Colon (tissue), 2 donors: ENCODE data around the gene SPARC.

Source experiments
- FAIRE-seq: peaks from 2 replicates; lab custom pipeline; 2012; peaks lifted over from hg19 to GRCh38; lab: Jason Lieb, UNC
- donor health status: control.
- donor health status: control.

Gene SPARC

DNA sequence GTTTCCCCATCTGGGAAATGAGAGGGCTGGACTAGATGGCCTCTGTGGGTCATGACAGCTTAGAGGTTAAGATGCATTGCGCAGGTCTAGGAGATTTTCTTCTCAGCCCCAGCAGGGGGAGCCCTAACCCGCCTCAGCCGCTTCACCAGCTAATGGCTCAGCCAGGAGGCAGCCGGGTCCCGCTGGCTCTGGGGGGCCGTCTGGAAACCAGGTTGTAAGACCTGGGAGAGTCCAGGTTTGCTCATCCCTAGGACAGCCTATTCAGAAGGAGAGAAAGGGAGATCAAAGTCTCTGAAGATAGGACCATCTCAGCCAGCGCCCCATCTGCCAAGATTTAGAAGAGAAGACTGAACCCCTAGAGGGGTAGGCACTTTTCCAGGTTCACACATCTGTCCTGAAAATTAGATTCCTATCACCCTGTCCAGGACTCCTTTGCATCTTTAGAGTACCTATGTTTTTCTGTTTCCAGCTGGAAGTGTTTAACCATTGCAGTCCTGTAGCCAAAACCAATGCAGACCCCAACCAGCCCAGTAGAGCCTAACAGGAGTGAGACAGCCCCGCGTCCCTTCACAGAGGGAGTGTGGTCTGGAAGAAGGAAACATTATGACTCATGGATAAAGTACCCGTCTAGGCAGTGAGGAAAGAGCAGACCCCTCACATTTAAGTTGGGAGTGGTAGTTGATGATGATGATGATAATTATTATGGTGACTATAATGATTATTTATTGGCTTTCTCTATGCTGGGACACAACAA lies 27.5 kb downstream of the SPARC start:
- FAIRE-seq: no peak

DNA sequence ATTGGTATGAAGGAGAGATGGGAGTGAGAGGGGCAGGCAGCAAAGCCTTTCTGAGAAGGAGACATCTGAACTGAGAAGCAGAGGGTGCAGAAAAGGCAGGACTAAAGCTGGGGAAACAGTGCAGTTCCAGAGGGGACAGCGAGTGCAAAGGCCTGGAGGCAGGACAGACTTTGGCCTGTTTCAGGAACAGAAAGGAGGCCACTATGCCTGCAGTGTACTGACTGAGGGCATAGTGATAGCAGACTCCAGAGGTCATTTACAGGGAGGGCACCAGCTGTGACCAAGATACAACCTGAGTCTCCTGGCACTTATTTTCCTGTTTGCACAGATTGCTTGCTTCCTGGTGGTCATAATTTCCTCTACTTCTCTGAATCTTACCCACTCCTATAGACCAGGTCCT lies 29.6 kb downstream of the SPARC start:
- no peak for FAIRE-seq

DNA sequence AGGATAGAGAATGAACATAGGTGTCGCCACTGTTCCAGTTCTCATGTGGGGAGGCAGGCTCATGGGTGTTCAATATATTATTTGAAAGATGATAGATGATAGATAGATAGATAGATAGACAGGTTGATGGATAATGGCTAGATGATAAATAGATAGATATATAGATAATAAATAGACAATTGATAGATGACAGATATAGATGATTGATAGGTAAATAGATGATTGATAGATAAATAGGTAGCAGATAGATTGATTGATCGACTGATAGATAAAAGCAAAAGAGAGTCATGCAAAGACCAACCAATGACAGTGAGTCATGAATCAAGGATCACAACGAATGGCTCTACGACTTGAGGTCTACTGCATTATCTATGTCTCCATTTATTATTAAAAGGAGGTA lies 30.4 kb downstream of the SPARC start:
- FAIRE-seq: no peak

DNA sequence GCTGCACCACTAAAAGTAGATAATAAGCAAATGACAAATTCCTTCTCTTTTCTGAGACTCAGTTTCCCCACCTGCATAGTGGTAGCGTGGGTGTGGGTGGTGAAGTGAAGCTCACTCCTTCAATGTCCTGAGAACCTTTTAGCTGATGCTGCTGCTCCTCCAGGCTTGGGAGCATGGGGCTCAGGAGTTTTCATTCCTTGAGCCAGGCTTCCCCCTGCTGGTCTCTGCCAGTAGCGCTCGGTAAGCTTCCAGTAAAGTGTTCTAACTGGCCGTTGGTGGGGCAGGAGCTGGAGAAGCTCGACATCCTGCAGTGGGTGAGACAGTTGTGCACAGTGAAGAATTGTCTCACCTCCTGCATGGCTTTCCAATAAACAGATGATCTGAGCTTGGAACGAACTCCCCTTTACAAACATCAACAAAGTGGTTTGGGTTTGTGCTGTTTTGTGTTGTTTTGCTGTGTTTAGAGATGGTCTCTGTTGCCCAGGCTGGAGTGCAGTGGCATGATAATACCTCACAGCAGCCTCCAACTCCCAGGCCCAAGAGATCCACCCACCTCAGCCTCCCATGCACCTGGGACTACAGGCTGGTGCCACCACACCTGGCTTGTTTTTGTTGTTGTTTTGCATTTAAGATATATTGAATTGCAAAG lies 34.6 kb downstream of the SPARC start:
- no peak for FAIRE-seq

DNA sequence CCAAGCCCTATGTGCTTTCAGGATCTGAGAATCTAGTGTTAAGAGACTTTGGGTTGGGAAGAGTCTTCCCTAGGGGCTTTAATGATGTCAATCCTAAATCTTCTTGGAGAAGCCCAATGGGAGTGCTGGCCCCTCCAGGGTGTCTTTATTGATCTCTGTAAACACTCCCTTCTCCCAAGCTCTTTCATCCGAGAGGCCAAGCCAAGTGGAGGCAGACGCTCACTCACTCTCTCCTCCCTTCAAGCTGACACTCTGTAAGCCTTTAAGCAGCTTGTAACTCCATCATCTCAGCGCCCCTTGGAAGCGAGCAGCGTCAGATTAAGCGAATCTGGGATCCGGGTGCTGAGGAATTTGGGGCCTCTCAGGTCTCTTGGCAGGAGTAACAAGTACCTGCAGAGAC lies 37.7 kb downstream of the SPARC start:
- no peak for FAIRE-seq

DNA sequence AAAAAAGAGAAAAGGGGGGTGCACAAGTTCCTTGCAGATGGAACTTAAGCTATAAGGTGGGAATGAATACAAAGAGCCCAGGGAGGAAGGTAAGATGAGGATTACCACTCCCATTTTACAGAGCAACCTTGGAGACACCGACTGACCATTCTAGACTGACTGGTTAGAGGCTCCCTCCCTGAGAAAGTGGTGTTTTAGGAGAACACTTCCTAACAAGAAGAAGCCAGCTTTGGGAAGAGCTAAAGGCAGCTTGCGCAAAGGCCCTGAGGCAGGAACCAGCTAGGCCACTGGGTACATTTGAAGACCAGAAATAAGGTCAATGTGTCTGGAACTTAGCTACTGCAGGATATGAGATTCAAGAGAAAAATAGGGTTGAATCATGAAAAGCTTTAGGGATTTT lies 38.6 kb downstream of the SPARC start:
- FAIRE-seq: no peak

DNA sequence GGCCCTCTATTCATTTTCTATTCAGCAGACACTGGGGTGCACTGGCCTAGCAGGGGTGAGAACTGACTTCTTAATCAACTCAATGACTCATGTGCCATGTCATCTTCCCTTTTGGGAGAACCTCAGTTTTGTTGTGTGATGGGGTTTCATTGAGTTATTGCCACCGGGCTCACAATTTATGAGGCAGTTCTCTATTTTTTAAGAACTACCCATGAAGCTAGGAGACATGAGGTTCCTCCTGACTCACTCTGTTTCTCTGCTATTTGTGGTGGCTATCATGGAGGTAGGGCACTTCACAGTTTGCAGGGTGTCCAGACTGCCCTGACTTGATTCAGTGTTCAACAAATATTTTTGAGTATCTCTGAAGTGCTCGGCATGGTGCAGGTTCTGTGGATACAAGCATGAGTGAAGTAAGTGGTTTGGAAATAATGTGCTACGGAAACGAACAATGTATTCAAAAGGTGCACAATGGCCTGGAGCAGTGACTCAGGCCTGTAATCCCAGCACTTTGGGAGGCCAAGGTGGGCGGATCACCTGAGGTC lies 39.3 kb downstream of the SPARC start:
- no peak for FAIRE-seq

DNA sequence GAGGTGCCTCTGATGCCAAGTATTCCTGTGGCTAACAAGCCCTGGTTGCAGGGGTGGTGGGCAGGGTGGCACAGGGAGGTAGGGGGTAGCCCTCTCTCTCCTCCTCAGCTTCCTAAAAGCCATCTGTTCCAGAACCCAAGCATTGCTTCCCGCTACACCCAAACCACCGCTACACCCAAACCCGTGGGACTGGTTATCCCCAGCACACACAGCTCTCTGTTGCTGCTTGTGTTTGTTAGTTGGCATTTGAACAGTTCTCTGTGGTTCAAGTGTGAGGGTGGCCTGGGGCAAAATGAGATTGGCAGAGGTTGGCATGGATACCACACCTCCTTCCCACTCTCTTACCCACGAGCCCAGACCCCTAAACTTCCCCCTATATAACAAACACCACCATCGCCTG lies 40.4 kb downstream of the SPARC start:
- no peak for FAIRE-seq

DNA sequence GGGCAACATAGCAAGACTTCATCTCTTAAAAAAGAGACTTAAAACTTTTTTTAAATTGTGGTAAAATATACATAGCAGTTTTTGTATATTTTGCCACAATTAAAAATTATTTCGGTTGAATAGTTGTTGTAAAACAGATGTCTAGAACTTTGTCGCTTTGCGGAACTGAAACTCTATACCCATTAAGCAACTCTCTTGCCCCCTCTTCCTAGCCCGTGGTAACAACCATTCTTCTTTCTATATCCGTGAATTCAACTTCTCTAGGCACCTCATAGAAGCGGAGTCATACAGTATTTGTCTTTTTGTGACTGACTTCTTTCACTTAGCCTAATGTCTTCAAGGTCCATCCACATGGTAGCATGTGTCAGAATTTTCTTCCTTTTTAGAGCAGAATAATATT lies 43.3 kb downstream of the SPARC start:
- FAIRE-seq: no peak

DNA sequence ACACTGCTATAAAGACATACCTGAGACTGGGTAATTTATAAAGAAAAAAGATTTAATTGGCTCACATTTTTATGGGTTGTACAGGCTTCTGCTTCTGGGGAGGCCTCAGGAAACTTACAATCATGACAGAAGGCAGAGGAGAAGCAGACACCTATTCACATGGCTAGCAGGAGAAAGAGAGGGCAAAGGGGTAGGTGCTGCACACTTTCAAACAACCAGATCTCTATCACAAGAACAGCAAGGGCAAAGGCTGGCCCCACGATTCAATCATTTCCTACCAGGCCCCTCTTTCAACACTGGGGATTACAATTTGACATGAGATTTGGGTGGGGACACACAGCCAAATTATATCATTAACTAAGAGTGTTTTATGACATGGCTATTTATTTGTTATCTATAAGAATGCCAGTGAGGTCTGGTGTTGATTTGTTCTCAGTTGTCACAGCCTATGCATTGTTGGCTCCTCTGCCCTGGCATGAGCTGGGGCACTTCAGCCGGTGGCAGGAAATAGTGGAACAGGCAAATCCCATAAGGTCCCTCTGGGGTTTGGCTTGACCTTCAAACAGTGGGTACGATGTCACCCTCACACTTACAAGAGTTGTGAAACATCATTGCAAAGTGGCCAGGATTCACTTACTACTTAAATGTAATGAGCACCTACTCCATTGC lies 44.1 kb downstream of the SPARC start:
- FAIRE-seq: no peak

DNA sequence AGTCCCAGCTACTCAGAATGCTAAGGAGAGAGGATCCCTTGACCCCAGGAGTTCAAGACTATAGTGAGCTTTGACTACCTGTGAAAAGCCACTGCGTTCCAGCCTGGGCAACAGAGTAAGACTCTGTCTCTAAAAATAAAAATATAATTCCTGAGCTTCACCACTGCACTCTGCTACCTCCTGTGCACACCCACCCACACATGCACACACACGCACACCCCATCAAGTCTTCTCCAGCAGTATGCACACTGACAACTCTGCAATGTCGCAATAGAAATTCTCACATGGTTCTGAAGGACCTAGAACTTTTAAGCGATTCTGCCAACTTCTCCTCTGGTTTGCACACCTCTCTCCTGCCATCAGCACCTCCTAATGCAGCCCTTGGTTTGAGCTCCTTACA lies 48.1 kb downstream of the SPARC start:
- no peak for FAIRE-seq

DNA sequence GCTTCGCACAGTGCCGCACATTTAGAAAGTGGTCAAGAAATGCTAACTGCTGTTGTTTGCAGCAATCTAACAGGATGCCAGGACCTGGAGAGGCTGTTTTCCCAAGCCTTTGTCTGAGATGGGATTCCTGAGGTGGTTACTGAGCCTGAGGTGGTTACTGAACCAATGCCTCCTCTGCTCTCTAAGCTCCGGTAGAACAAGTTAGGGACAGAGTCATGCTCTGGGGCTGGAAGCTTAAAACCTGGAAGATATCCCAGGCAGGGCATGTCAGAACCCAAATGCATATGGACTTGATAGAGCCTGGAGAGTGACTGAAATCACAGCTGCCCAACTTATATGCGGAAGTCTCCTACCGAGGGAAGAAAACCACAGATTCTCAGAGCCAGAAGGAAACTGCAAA lies 49.0 kb downstream of the SPARC start:
- no peak for FAIRE-seq

DNA sequence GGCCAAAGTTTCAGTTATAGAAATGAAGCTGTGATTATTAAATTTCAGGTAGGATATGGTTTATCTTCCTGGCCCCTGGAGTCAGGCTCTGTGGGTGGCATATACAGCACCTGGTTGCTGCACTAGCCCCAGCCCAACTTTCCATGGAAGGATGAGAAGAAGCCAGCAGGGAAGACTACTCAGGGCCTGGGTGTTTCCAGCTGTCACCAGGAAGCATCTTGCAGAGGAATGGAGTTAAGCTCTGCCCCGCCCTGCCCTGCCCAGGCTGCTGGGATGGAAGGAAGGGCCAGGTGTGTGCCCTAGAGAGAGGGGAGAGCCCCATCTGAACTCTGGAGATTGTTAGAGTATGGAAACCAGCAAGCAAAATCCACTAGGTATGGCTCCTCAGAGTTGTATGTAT lies 52.8 kb downstream of the SPARC start:
- no peak for FAIRE-seq

DNA sequence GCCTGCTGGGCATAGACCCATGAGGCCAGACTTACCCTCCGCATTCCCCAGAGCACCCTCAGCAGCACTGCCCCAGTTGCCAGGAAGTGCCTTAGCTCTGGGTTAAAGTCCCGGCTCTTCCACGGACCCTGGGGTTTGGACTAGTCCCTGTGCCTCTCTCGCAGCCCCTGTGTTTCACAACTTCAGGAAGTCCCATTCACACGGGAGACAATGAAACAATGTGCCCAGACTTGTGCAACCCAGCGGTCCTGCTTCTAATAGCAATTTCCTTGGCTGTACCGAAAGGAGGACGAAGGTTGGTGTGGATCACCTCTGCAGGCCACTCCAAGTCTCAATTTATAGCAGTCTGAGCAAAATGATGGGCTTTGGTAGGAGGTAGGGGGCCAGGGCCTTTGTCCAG lies 53.8 kb downstream of the SPARC start:
- FAIRE-seq: no peak

DNA sequence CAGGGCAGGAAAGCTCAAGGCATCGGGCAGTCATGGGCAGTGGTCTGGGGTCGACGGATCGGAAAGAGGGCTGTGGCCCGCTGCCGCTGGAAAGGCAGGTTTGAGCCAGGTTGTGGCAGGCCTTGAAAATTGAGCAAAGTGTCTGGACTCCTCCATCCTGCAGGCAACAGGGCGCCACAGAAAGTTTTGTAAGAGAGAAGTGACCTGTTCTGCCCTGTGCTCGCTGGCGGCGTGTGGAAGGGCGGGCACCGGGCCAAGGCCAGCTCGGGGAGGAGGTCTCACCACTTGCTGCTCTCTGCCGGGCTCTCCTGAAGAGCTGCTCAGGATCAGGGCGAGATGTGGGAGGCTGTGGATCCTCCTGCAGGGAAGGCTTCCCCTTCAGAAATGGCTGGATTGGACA lies 54.2 kb downstream of the SPARC start:
- FAIRE-seq: no peak

DNA sequence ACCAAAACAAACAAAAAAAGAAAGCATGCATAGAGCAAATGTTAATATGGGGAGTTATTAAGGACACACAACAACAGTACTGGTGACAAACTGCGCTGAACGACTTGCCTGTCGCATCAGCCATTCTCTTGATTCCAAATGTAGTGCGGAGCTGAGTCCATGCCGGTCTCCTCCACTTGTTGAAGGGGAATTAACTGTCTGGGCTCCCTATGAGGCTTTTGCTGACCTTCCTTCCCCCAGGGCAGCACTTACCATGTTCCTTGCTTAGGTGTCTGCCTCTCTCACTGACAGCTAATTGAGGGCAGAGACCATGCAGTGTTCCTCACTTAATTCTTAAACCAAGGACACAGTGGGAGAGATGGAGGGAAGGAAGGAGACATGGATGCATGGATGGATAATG lies 54.8 kb downstream of the SPARC start:
- FAIRE-seq: no peak

DNA sequence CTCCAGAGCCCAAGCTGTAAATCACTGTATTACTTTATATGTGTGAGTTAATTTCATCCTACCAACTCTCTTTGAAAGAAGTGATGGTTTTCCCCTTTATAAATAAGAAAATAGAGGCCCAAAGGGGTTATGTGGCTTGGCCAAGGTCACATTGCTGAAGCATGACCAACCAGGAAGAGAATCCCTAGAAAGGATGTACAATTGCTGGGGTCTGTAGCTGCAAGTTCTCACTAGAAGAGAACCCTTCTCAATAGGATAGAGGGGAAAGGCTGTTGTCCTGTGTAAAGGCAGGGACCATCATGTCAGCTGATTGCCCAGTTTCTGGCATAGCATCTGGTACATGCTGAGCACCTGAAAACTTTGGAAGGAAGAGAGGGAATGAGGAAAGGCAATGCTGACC lies 56.6 kb downstream of the SPARC start:
- no peak for FAIRE-seq

DNA sequence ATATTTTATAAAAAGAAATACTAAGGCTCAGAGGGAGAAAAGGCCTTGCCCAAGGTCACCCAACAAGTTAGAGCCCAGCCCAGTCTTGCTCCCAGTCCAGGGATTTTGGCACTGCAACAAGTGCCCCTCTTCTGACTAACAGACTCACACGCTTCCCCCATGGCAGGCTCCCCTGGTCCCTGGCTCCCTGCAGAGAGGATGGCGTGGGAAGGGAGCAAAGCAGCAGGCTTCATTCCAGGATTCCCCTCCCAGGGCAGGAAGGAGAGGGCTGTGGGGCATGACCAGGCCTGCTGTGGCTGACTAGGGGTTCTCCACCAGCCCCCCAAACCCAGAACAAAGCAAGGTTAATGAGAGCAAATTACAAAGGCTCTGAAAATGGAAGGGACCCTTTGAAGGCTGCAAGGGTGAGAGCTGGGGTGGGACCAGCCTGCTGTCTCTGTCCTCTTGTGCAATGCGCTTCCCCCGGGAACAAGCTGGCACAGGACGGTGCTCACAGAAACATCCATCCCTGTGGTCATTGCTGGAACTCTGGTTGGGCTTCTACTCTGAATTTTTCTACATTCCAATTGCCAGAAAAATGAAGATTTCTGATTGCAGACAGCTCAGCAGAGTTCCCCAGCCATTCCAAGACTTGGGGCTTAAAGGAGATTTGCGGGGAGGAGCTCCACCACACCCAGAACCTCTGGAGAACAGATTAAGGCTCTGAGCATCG lies 58.4 kb downstream of the SPARC start:
- FAIRE-seq: no peak

DNA sequence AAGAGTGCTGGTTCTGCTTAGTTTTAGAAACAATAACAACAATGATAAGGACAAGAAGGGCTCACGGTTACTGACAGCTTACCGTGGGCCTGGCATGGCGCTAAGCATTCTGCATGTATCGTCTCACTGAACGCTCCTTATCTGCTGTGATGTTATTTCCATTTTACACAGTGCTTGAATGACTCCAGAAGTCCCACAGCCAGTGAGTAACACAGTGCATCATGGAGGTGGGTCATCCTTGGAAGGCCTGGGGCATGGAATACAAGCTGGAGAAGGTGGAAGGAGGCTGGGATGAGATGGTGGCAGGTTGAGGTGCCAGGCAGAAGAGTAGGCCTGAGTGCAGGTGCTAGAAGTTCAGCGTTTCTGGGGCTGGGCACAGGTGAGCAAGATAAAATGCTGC lies 59.1 kb downstream of the SPARC start:
- no peak for FAIRE-seq

DNA sequence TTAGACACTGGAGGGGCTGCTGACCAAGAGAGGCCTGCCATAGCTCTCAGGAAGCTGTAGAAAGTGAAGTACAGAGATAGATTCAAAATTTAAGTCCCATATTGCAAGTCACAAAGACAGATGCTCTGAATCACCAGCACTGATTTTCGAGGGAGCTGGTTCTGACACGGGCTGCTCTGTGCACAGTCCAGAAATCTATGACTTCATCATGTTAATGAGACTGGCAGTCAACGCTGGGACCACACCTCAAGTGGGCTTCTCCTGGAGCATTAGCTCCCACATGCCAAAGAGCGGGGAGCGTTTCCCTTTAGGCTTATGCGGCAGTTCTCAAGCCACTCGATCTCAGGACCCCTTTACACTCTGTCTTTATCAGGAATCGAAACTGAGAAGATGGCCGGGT lies 61.4 kb downstream of the SPARC start:
- FAIRE-seq: no peak

DNA sequence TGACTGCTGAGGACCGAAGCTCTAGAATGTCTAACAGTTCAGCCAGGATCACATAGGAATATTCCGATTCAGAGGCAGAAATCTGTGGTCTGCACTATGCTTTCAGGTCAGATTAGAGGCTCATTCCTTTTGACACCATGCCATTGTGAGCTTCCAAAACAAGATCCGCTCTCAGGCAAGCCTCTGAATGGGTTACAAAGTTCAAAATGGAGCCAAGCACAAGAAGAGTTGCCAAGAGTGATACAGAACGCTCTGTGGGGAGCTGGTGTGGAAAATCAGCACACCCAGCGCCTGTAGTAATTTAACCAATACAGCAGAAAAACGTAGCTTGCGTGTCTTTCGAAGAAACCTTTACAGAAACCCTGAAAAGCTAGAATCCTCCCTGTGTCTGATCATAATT lies 62.2 kb downstream of the SPARC start:
- no peak for FAIRE-seq

DNA sequence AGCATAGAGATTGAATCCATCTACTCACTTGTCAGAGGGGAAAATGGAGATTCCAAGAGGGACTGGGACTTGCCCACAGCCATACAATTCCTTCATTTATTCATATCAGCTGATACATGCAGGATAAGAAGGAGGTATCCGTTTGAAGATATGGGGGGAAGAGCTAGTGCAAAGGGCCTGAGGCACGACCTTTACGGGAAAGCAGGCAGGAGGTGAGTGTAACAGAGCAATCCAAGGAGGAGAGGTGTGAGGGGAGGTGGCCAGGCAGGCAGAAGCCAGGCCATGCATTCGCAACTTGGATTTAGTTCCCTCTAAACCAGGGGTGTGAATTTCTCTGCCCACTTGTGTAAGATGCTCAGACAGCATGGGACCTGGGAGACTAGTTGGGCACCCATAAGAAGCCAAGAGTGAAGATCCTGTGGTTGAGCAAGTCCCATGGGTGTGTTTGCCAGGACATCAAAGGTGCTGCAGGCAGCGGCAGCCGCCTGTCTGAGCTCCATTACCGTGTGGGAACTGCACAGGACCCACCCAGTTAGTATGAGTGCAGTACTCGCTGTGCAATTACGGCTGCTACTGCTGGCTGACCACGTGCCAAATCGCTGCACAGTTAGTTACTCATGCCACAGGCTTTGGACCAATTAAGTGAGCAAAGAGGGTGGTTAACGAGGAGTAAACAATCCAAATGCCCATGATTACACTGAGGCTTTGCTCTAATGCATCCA lies 64.2 kb downstream of the SPARC start:
- no peak for FAIRE-seq
